Activated CD8-positive, alpha-beta T cell treated with anti-CD3 and anti-CD28 coated beads for 36 hours (primary cell): ENCODE results near the gene NELFCD. TPM values are rescaled to one million over a fixed set of nuclear protein-coding genes. Genes with fewer than 3 reads are reported as not detected.

ENCODE experiments used
- ATAC-seq: fragments of 200-7000 bp; cut with Tn5 transposase; one replicate; pipeline ENCODE4 v1.10.0; 2021; ENCODE audit warnings: mild to moderate bottlenecking, moderate library complexity
- CTCF ChIA-PET: fragments of 350-600 bp; sonication (Branson Sonifier 250); formaldehyde crosslinking; loops from one replicate; lab custom pipeline; 2021; ENCODE audit warnings: antibody characterized with exemption; lab: Charles Lee
- POLR2A ChIA-PET: fragments of 350-600 bp; sonication (Branson Sonifier 250); formaldehyde crosslinking; loops from one replicate; lab custom pipeline; 2021; ENCODE audit warnings: antibody characterized with exemption; lab: Charles Lee
- DNase-seq: peaks from one replicate; pipeline ENCODE4 v3.0.0-alpha.2; 2020
- H3K27ac Mint-ChIP-seq: one replicate; pipeline ENCODE4 v1.8.0; 2021; ENCODE audit warnings: mild to moderate bottlenecking, mixed read lengths
- H3K27me3 Mint-ChIP-seq: one replicate; pipeline ENCODE4 v1.8.0; 2021; ENCODE audit warnings: mixed read lengths
- H3K36me3 Mint-ChIP-seq: one replicate; pipeline ENCODE4 v1.8.0; 2021; ENCODE audit warnings: low read depth, mixed read lengths
- H3K4me1 Mint-ChIP-seq: one replicate; pipeline ENCODE4 v1.8.0; 2021; ENCODE audit warnings: low read depth, mixed read lengths
- H3K4me3 Mint-ChIP-seq: one replicate; pipeline ENCODE4 v1.8.0; 2021; ENCODE audit warnings: mild to moderate bottlenecking, moderate library complexity, mixed read lengths
- H3K9me3 Mint-ChIP-seq: one replicate; pipeline ENCODE4 v1.8.0; 2021; ENCODE audit warnings: mixed read lengths
- intact Hi-C: fragments of 100-400 bp; cut with micrococcal nuclease; formaldehyde crosslinking; loops from one replicate; pipeline ENCODE4 v1.10.0; 2022
- total RNA-seq, 2 experiments: library from RNA; stranded (reverse); gene quantifications; one replicate each; pipeline ENCODE4 v1.2.3, GENCODE V29; 2021
- TF ChIP-seq, protein P1 (sequence below): fragments of 200-600 bp; IDR thresholded peaks from one replicate; pipeline ENCODE4 v1.8.0; 2022; ENCODE audit warnings: antibody characterized with exemption, mild to moderate bottlenecking

The NELFCD gene
- total RNA-seq, 2 experiments from 2014 or later, result 106 to 120 TPM

DNA sequence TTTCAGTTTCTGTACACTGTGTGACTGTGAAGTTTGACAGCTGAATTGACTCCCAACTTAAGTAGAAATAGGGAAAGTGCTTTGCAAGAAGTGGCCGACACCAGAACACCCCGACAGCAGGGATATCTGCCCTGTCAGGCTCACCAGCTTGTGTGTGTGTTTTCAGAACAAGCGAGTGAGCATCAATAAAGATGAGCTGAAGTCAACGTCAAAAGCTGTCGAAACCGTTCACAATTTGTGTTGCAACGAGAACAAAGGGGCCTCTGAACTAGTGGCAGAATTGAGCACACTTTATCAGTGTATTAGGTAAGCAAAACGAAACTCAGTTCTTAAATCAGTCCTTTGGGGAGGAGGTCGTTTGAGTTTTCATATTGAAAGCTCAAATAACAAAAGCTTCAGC lies 10.7 kb downstream of the NELFCD start:
- DNase-seq (no peak), ATAC-seq (no peak)
- Mint-ChIP-seq H3K27ac (no peak overlapping the region), H3K36me3 (peaks cover 64% of the 10 kb centered on the region), H3K4me1 (no peaks in the 10 kb centered on the region), H3K4me3 (no peak overlapping the region), H3K27me3 (no peaks in the 10 kb centered on the region), H3K9me3 (no peaks in the 10 kb centered on the region)
- ChIA-PET POLR2A (interaction anchor here (2.0 kb wide), 1 partner anchor 10 kb away, joined by 12 read pairs; no protein-coding TSS in a partner anchor), CTCF (no interaction called here)
- TF ChIP-seq, protein P1, sequence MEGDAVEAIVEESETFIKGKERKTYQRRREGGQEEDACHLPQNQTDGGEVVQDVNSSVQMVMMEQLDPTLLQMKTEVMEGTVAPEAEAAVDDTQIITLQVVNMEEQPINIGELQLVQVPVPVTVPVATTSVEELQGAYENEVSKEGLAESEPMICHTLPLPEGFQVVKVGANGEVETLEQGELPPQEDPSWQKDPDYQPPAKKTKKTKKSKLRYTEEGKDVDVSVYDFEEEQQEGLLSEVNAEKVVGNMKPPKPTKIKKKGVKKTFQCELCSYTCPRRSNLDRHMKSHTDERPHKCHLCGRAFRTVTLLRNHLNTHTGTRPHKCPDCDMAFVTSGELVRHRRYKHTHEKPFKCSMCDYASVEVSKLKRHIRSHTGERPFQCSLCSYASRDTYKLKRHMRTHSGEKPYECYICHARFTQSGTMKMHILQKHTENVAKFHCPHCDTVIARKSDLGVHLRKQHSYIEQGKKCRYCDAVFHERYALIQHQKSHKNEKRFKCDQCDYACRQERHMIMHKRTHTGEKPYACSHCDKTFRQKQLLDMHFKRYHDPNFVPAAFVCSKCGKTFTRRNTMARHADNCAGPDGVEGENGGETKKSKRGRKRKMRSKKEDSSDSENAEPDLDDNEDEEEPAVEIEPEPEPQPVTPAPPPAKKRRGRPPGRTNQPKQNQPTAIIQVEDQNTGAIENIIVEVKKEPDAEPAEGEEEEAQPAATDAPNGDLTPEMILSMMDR, result no peak
- intact Hi-C loops, result no loop called here

DNA sequence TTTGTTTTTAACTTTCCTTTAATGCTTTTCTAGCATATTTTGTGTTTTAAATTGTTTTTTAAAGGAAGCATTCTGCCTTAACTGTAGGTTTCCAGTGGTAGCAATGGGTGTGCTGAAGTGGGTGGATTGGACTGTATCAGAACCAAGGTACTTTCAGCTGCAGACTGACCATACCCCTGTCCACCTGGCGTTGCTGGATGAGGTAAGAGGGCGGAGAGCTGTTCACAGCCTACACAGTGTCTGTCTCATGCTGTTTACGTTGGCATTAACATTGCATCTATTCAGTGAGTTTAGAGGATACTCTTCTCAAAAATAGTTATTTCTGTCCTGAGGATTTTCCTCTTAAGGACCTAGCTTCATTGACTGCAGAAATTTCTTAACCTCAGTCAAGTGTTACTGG lies 11.9 kb downstream of the NELFCD start:
- Mint-ChIP-seq H3K4me1 (no peaks in the 10 kb centered on the region), H3K27ac (no peak overlapping the region), H3K36me3 (peaks cover 61% of the 10 kb centered on the region), H3K27me3 (no peaks in the 10 kb centered on the region), H3K9me3 (no peaks in the 10 kb centered on the region), H3K4me3 (no peak overlapping the region)
- intact Hi-C loops, result no loop called here
- TF ChIP-seq, protein P1, result no peak
- ChIA-PET POLR2A (interaction anchor here (1.2 to 2.0 kb wide), 3 partner anchors 9 to 17 kb away, joined by 3 to 12 read pairs (median 4); no protein-coding TSS in a partner anchor), CTCF (interaction anchor here (0.9 to 1.5 kb wide), 3 partner anchors 96 to 342 kb away, joined by 3 to 4 read pairs (median 3); partner anchors contain the start of gene STX16)
- DNase-seq (no peak), ATAC-seq (no peak)

DNA sequence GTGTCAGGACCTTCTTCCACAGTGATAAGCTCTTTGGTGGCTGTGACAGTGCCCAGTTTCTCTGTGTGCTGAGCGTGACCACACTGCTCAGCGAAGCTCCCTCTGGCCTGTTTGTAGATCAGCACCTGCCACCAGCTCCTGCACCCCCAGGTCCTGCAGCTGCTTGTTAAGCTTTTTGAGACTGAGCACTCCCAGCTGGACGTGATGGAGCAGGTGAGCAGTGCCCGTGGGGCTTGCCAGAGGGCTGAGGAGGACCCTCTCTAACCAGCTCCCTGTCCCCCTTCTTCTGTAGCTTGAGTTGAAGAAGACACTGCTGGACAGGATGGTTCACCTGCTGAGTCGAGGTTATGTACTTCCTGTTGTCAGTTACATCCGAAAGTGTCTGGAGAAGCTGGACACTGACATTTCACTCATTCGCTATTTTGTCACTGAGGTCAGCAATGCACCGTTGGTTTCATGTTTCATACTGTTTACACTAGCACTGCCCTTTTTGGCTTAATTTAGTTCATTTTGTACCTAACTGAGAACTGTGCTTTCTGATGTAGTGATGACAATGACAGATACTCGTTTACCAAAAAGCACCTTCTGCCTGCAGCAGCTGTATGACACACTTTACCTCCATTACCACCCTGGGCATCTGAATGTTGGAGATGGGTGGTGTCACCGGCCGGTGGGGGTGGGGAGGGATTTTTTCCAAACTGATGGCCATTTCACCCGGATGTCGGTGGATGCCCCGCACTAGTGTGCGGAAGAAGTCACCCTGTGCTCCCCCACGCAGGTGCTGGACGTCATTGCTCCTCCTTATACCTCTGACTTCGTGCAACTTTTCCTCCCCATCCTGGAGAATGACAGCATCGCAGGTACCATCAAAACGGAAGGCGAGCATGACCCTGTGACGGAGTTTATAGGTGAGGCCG lies 12.5 kb downstream of the NELFCD start:
- intact Hi-C loops, result no loop called here
- POLR2A ChIA-PET, result interaction anchor here (0.7 to 2.0 kb wide), 6 partner anchors 9 to 39 kb away, joined by 3 to 12 read pairs (median 4); partner anchors contain the start of gene ATP5F1E
- peaks cover 60% of the 10 kb centered on the region for H3K36me3 Mint-ChIP-seq
- DNase-seq, result no peak
- H3K4me1 Mint-ChIP-seq, result no peaks in the 10 kb centered on the region
- ATAC-seq, result no peak
- H3K9me3 Mint-ChIP-seq, result no peaks in the 10 kb centered on the region
- TF ChIP-seq, protein P1, result no peak
- H3K27me3 Mint-ChIP-seq, result no peaks in the 10 kb centered on the region
- H3K4me3 Mint-ChIP-seq, result no peak overlapping the region
- CTCF ChIA-PET, result interaction anchor here (0.7 to 1.5 kb wide), 4 partner anchors 11 to 343 kb away, joined by 3 to 4 read pairs (median 3); partner anchors contain the start of gene STX16
- peak overlapping the region; percentile 49 for H3K27ac Mint-ChIP-seq

DNA sequence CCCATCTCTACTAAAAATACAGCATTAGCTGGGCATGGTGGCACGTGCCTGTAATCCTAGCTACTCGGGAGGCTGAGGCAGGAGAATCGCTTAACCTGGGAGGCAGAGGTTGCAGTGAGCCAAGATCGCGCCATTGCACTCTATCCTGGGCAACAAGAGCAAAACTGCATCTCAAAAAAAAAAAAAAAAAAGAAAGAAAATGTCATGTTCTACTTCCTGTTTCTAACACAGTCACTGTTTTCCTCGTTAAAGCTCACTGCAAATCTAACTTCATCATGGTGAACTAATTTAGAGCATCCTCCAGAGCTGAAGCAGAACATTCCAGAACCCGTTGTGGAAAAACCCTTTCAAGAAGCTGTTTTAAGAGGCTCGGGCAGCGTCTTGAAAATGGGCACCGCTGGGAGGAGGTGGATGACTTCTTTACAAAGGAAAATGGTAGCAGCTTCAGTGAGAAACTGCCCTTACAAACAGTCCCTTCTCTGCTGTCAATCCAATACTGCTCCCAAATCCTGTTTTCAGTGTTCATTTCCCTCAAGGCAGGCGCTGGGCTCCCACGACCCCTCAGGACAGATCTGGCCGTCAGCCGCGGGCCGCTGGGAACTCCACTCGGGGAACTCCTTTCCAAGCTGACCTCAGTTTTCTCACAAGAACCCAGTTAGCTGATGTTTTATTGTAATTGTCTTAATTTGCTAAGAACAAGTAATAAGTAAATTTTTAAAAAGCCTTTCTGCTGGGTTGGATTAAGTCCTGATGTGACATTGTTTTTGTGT lies 13.5 kb downstream of the NELFCD start:
- Mint-ChIP-seq H3K4me1 (no peaks in the 10 kb centered on the region), H3K27me3 (no peaks in the 10 kb centered on the region), H3K9me3 (no peaks in the 10 kb centered on the region), H3K36me3 (peaks cover 52% of the 10 kb centered on the region), H3K4me3 (no peak overlapping the region), H3K27ac (no peak overlapping the region)
- TF ChIP-seq, protein P1, result no peak
- ChIA-PET CTCF (interaction anchor here (0.7 kb wide), 1 partner anchor 12 kb away, joined by 3 read pairs; no protein-coding TSS in a partner anchor), POLR2A (interaction anchor here (0.7 to 1.2 kb wide), 3 partner anchors 10 to 38 kb away, joined by 3 to 6 read pairs (median 5); partner anchors contain the start of gene ATP5F1E)
- ATAC-seq (no peak), DNase-seq (no peak)
- intact Hi-C loops, result no loop called here
